B cell (primary cell): ENCODE data around the gene HDC. TPM values are rescaled to one million over a fixed set of nuclear protein-coding genes. Genes with fewer than 3 reads are reported as not detected.

Source experiments
- ATAC-seq: fragments of 200-7000 bp; cut with Tn5 transposase; one replicate; pipeline ENCODE4 v1.10.0; 2021; ENCODE audit warnings: low read depth, mild to moderate bottlenecking, moderate number of reproducible peaks, moderate library complexity
- CTCF ChIA-PET: fragments of 350-600 bp; sonication (Branson Sonifier 250); formaldehyde crosslinking; loops from one replicate; lab custom pipeline; 2021; ENCODE audit warnings: antibody characterized with exemption, inconsistent platforms; lab: Charles Lee
- POLR2A ChIA-PET: fragments of 350-600 bp; sonication (Branson Sonifier 250); formaldehyde crosslinking; loops from one replicate; lab custom pipeline; 2021; ENCODE audit warnings: antibody characterized with exemption; lab: Charles Lee
- DNase-seq: peaks from one replicate; pipeline ENCODE4 v3.0.0; 2013
- H2AFZ ChIP-seq: 2 replicates; pipeline ENCODE4 v1.6.1; 2012; ENCODE audit warnings: mild to moderate bottlenecking, low read depth, low read length; ENCODE audit not compliant: insufficient read depth, poor library complexity, severe bottlenecking
- H3K27ac ChIP-seq, 2 donors: 1 replicate in 1 of 2; 2 replicates in 1 of 2; pipeline ENCODE4 v1.5.1; 2012 to 2013; ENCODE audit warnings: low read length in 2 of 2, mild to moderate bottlenecking in 2 of 2, moderate library complexity in 1 of 2
- H3K27me3 ChIP-seq, 4 experiments: fragments of 200-600 bp in 1 of 4; sonication (generic) in 1 of 4; replicated peaks in 1 of 4; 1 replicate in 2 of 4; 2 replicates in 2 of 4; pipeline versions ENCODE4 v1.6.1 to v1.7.0; 2013 to 2016; ENCODE audit warnings: low read length in 3 of 4, mild to moderate bottlenecking in 2 of 4, mixed read lengths in 1 of 4, moderate library complexity in 1 of 4; ENCODE audit not compliant: insufficient read depth in 4 of 4, control insufficient read depth in 3 of 4; ENCODE audit errors: control extremely low read depth in 1 of 4
- H3K36me3 ChIP-seq, 2 experiments: replicated peaks in 1 of 2; 1 replicate in 1 of 2; 2 replicates in 1 of 2; pipeline versions ENCODE4 v1.6.1 to v1.7.1; 2013; ENCODE audit warnings: low read length in 1 of 2; ENCODE audit not compliant: insufficient read depth in 2 of 2, control insufficient read depth in 1 of 2; ENCODE audit errors: control extremely low read depth in 1 of 2, extremely low read depth in 1 of 2
- H3K4me1 ChIP-seq, 2 donors: fragments of 200-600 bp in 1 of 2; sonication (generic) in 1 of 2; 1 replicate in 1 of 2; 2 replicates in 1 of 2; pipeline versions ENCODE4 v1.5.1 to v1.6.1; 2013 to 2017; ENCODE audit warnings: low read length in 2 of 2; ENCODE audit not compliant: control insufficient read depth in 2 of 2, insufficient read depth in 2 of 2
- H3K4me2 ChIP-seq: replicated peaks from 2 replicates; pipeline ENCODE3; 2012; ENCODE audit warnings: mild to moderate bottlenecking, low read depth, low read length; ENCODE audit not compliant: poor library complexity, severe bottlenecking
- H3K4me3 ChIP-seq, 5 experiments: fragments of 200-600 bp in 1 of 5; sonication (generic) in 1 of 5; 1 replicate in 3 of 5; 2 replicates in 2 of 5; pipeline versions ENCODE4 v1.5.1 to v1.7.0; 2011 to 2016; ENCODE audit warnings: low read length in 4 of 5, mild to moderate bottlenecking in 4 of 5, low read depth in 2 of 5, control low read depth in 1 of 5, moderate library complexity in 1 of 5; ENCODE audit not compliant: insufficient read depth in 1 of 5; ENCODE audit errors: control extremely low read depth in 1 of 5, extremely low read depth in 1 of 5
- H3K79me2 ChIP-seq: fragments of 200-600 bp; sonication (generic); one replicate; pipeline ENCODE4 v1.6.0; 2016; ENCODE audit warnings: low read length; ENCODE audit not compliant: control insufficient read depth, insufficient read depth
- H3K9ac ChIP-seq: fragments of 200-600 bp; sonication (generic); 2 replicates; pipeline ENCODE4 v1.6.1; 2017; ENCODE audit warnings: mild to moderate bottlenecking, low read length, moderate library complexity
- H3K9me3 ChIP-seq, 3 donors: one replicate each; pipeline versions ENCODE4 v1.6.1 to v1.7.1; 2013; ENCODE audit warnings: low read length in 2 of 3; ENCODE audit not compliant: control insufficient read depth in 2 of 3, insufficient read depth in 1 of 3; ENCODE audit errors: control extremely low read depth in 1 of 3
- H4K20me1 ChIP-seq: 2 replicates; pipeline ENCODE4 v1.6.0; 2012; ENCODE audit warnings: mild to moderate bottlenecking, low read length; ENCODE audit not compliant: insufficient read depth, control insufficient read depth, poor library complexity, severe bottlenecking
- H3K27ac Mint-ChIP-seq: one replicate; pipeline ENCODE4 v1.8.0; 2021; ENCODE audit warnings: mixed read lengths
- H3K27me3 Mint-ChIP-seq: one replicate; pipeline ENCODE4 v1.8.0; 2021; ENCODE audit warnings: mixed read lengths
- H3K4me1 Mint-ChIP-seq: one replicate; pipeline ENCODE4 v1.8.0; 2021; ENCODE audit warnings: mixed read lengths
- H3K4me3 Mint-ChIP-seq: one replicate; pipeline ENCODE4 v1.8.0; 2021; ENCODE audit warnings: mixed read lengths
- H3K9me3 Mint-ChIP-seq: one replicate; pipeline ENCODE4 v1.8.0; 2022; ENCODE audit warnings: mixed read lengths; ENCODE audit not compliant: insufficient read depth
- EZH2 ChIP-seq: IDR thresholded peaks from 2 replicates; pipeline ENCODE4 v1.6.1; 2012; ENCODE audit warnings: borderline replicate concordance, low read depth, mild to moderate bottlenecking, moderate library complexity, low read length; ENCODE audit not compliant: insufficient read depth, poor library complexity, severe bottlenecking
- WGBS: methylation state at CpG from one replicate; pipeline ENCODE4 v1.1.5; 2013; ENCODE audit warnings: missing lambda C conversion rate; ENCODE audit not compliant: insufficient coverage; 5-methylcytosine and 5-hydroxymethylcytosine counted together
- intact Hi-C: fragments of 100-400 bp; cut with micrococcal nuclease; formaldehyde crosslinking; loops from one replicate; pipeline ENCODE4 v1.10.0; 2022
- polyA plus RNA-seq: library from polyadenylated mRNA; depleted of rRNA; stranded (reverse); fragments of >200 nt; gene quantifications from 2 replicates; pipeline ENCODE4 v1.2.3, GENCODE V29; 2012
- total RNA-seq, 2 donors: library from RNA; stranded (reverse); fragments of 120-200 nt in 1 of 2; gene quantifications; 1 replicate in 1 of 2; 2 replicates in 1 of 2; pipeline versions ENCODE4 v1.2.3 to v1.2.4, GENCODE V29; 2013 to 2022
- TF ChIP-seq, protein P1 (sequence below): fragments of 200-600 bp; IDR thresholded peaks from one replicate; pipeline ENCODE4 v1.8.0; 2022; ENCODE audit warnings: antibody characterized with exemption, mild to moderate bottlenecking

Gene HDC
- total and polyA plus RNA-seq, 2 donors (not counting 1 experiment from before 2014, with no cell fraction given) = 0.88 TPM; not detected in 1

DNA sequence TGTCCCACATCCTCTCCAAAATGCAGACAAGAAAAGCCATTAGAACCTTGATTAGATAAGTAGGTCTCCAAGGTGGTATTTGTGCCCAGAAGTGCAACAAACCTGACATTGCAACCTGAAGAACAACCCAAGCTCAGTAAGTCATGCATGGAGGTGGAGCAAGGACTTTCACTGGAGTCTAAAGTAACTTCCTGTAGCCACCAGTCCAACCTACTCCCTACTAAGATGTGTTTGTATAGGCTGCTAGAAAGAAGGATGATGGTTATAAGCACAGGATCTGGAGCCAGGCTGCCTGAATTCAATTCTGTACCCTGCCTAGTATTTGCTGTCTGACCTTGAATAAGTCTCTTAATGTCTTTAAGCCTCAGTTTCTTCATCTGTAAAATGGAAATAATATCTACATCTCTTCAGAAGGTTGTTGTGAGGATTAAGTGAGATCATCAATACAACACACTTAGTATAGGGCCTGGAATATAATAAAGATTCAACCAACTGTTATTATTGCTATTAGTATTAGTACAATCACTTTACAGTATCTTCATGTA, 32.3 kb downstream of the HDC start:
- H3K36me3 ChIP-seq = no peaks in the 10 kb centered on the region
- no peak overlapping the region for H3K4me2 ChIP-seq
- DNase-seq = no peak
- POLR2A ChIA-PET = no interaction called here
- CTCF ChIA-PET = no interaction called here
- no peak for ATAC-seq
- no peak for TF ChIP-seq EZH2
- TF ChIP-seq, protein P1, sequence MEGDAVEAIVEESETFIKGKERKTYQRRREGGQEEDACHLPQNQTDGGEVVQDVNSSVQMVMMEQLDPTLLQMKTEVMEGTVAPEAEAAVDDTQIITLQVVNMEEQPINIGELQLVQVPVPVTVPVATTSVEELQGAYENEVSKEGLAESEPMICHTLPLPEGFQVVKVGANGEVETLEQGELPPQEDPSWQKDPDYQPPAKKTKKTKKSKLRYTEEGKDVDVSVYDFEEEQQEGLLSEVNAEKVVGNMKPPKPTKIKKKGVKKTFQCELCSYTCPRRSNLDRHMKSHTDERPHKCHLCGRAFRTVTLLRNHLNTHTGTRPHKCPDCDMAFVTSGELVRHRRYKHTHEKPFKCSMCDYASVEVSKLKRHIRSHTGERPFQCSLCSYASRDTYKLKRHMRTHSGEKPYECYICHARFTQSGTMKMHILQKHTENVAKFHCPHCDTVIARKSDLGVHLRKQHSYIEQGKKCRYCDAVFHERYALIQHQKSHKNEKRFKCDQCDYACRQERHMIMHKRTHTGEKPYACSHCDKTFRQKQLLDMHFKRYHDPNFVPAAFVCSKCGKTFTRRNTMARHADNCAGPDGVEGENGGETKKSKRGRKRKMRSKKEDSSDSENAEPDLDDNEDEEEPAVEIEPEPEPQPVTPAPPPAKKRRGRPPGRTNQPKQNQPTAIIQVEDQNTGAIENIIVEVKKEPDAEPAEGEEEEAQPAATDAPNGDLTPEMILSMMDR = no peak
- Mint-ChIP-seq H3K9me3 (no peaks in the 10 kb centered on the region), H3K27ac (no peak overlapping the region), H3K27me3 (no peaks in the 10 kb centered on the region), H3K4me1 (no peaks in the 10 kb centered on the region), H3K4me3 (no peak overlapping the region)
- no peaks in the 10 kb centered on the region for H3K9me3 ChIP-seq
- no peak overlapping the region for H3K9ac ChIP-seq
- no peak overlapping the region for H3K4me3 ChIP-seq
- H2AFZ ChIP-seq = no peak overlapping the region
- H3K4me1 ChIP-seq = no peaks in the 10 kb centered on the region
- no peak overlapping the region for H3K27ac ChIP-seq
- intact Hi-C loops = no loop called here
- no peaks in the 10 kb centered on the region for H3K27me3 ChIP-seq
- no peaks in the 10 kb centered on the region for H4K20me1 ChIP-seq
- no peaks in the 10 kb centered on the region for H3K79me2 ChIP-seq

DNA sequence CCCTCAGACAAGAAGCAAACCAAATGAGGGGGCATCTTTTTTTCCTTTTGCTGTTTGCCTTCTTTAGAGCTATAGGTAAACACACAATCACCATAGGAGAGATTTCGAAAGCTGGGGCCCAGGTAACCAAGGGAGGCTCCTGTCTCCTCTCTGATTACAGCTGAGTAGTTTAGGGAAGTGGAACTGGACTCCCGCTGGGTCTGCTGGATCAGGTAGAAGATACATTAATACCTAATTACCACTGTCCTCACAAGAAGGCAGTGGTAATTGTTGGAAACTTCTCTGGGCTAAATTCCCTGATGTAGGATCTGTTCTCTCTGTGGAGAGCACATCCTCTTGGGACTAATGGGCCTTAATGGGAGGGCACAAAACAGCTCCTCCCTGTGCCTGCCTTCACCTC, 32.7 kb downstream of the HDC start:
- Histone ChIP-seq H2AFZ (no peak overlapping the region), H3K4me2 (no peak overlapping the region), H3K36me3 (no peaks in the 10 kb centered on the region), H3K9ac (no peak overlapping the region), H3K27ac (no peak overlapping the region), H3K79me2 (no peaks in the 10 kb centered on the region), H4K20me1 (no peaks in the 10 kb centered on the region), H3K27me3 (no peaks in the 10 kb centered on the region), H3K4me1 (no peaks in the 10 kb centered on the region), H3K4me3 (no peak overlapping the region), H3K9me3 (no peaks in the 10 kb centered on the region)
- CTCF ChIA-PET = no interaction called here
- no peak overlapping the region for H3K4me3 Mint-ChIP-seq
- no CpG with 5 or more reads among the region's 2 CpGs for WGBS
- TF ChIP-seq, protein P1 = no peak
- TF ChIP-seq EZH2 = no peak
- H3K27me3 Mint-ChIP-seq = no peaks in the 10 kb centered on the region
- ATAC-seq (no peak), DNase-seq (no peak)
- intact Hi-C loops = no loop called here
- no peak overlapping the region for H3K27ac Mint-ChIP-seq
- H3K9me3 Mint-ChIP-seq = no peaks in the 10 kb centered on the region
- POLR2A ChIA-PET = no interaction called here
- H3K4me1 Mint-ChIP-seq = no peaks in the 10 kb centered on the region
